Thyroid gland (tissue), 4 donors: ENCODE results near the gene TLR10. TPM values are rescaled to one million over a fixed set of nuclear protein-coding genes. Genes with fewer than 3 reads are reported as not detected.

ENCODE experiments used
- DNase-seq, 2 donors: peaks; one replicate each; pipeline ENCODE4 v3.0.0-alpha.2; 2019
- H3K27ac ChIP-seq, 3 donors: fragments of 200-600 bp; sonication (generic); 1 replicate in 2 of 3; 2 replicates in 1 of 3; pipeline ENCODE4 v1.5.1; 2016 to 2019; ENCODE audit warnings: mild to moderate bottlenecking in 1 of 3, moderate library complexity in 1 of 3
- H3K27me3 ChIP-seq: fragments of 200-600 bp; sonication (generic); one replicate; pipeline ENCODE4 v1.5.1; 2019
- H3K36me3 ChIP-seq, 2 donors: fragments of 200-600 bp; sonication (generic); one replicate each; pipeline ENCODE4 v1.5.1; 2016 to 2019
- H3K4me1 ChIP-seq, 2 donors: fragments of 200-600 bp; sonication (generic); one replicate each; pipeline ENCODE4 v1.5.1; 2017 to 2019
- H3K4me3 ChIP-seq, 3 donors: fragments of 200-600 bp; sonication (generic); replicated peaks in 1 of 3; 1 replicate in 2 of 3; 2 replicates in 1 of 3; pipeline ENCODE4 v1.5.1; 2016; ENCODE audit warnings: mild to moderate bottlenecking in 1 of 3
- H3K9me3 ChIP-seq: fragments of 200-600 bp; sonication (generic); one replicate; pipeline ENCODE4 v1.5.1; 2017
- POLR2A ChIP-seq, 2 donors: fragments of 450-650 bp; IDR thresholded peaks; one replicate each; pipeline ENCODE4 v1.6.1; 2017; ENCODE audit warnings: antibody characterized with exemption in 2 of 2, mild to moderate bottlenecking in 2 of 2, moderate library complexity in 1 of 2
- WGBS, 2 donors: methylation state at CpG; one replicate each; pipeline ENCODE4 v1.1.5; 2017; 5-methylcytosine and 5-hydroxymethylcytosine counted together
- intact Hi-C: fragments of 100-400 bp; cut with DNase I; formaldehyde crosslinking; loops from one replicate; pipeline ENCODE4 v1.15.1; 2023
- total RNA-seq, 4 donors: library from RNA; depleted of rRNA; stranded (reverse); fragments of >200 nt; gene quantifications; one replicate each; pipeline ENCODE4 v1.2.3, GENCODE V29; 2016
- TF ChIP-seq, protein P1 (sequence below), 6 experiments: fragments of 200-600 bp in 3 of 6; fragments of 450-650 bp in 3 of 6; sonication (generic) in 3 of 6; IDR thresholded peaks; one replicate each; pipeline ENCODE4 v1.5.1; 2016 to 2019; ENCODE audit warnings: antibody characterized with exemption in 6 of 6, mild to moderate bottlenecking in 2 of 6, inconsistent platforms in 1 of 6, moderate library complexity in 1 of 6

TLR10 gene
- total RNA-seq, 4 donors from 2014 or later, result 0.10 to 0.83 TPM; not detected in 2

DNA sequence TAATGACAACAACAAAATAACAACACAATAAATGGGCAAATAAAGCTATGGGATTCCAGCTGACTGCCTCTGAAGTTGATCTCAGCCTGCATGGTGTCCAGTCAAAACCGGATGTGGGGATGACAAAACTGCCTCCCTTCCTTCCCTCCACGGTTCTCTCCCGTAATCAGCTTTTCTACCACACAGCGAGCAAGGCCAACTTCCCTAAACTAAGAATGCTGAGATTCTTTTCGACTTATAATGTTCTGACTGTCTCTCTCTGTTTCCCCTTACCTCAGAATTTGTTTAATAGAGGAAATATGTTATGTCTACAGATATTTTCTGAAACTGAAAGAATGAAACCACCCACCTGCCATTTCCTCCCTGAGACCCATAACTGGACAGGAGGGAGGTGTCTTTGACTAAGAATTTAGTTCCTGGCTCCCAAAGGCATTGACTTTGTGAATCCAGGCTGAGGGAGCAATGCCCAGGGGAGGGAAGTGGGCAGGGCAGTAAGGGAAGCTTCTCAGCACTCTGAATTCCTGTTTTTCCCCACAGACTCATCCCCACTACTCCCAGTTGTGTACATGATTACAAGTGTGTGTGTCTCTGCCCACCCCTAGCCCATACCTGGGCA is 22.8 kb upstream of the TLR10 start:
- H3K27ac ChIP-seq, result peak overlapping the region in 1 of 3 donors; percentile 39
- H3K4me3 ChIP-seq, result no peak overlapping the region
- TF ChIP-seq, protein P1, sequence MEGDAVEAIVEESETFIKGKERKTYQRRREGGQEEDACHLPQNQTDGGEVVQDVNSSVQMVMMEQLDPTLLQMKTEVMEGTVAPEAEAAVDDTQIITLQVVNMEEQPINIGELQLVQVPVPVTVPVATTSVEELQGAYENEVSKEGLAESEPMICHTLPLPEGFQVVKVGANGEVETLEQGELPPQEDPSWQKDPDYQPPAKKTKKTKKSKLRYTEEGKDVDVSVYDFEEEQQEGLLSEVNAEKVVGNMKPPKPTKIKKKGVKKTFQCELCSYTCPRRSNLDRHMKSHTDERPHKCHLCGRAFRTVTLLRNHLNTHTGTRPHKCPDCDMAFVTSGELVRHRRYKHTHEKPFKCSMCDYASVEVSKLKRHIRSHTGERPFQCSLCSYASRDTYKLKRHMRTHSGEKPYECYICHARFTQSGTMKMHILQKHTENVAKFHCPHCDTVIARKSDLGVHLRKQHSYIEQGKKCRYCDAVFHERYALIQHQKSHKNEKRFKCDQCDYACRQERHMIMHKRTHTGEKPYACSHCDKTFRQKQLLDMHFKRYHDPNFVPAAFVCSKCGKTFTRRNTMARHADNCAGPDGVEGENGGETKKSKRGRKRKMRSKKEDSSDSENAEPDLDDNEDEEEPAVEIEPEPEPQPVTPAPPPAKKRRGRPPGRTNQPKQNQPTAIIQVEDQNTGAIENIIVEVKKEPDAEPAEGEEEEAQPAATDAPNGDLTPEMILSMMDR (IDR thresholded peaks at IDR 0.05), result no peak
- TF ChIP-seq POLR2A (IDR thresholded peaks at IDR 0.05), result no peak
- peaks cover 5 to 12% of the 10 kb centered on the region in 2 donors for H3K4me1 ChIP-seq
- no peaks in the 10 kb centered on the region for H3K27me3 ChIP-seq
- intact Hi-C loops, result no loop called here
- no peaks in the 10 kb centered on the region for H3K36me3 ChIP-seq
- WGBS, 2 donors, result 64 to 67% methylated on average over 5 of the region's 5 CpGs
- DNase-seq, result no peak
- H3K9me3 ChIP-seq, result no peaks in the 10 kb centered on the region

DNA sequence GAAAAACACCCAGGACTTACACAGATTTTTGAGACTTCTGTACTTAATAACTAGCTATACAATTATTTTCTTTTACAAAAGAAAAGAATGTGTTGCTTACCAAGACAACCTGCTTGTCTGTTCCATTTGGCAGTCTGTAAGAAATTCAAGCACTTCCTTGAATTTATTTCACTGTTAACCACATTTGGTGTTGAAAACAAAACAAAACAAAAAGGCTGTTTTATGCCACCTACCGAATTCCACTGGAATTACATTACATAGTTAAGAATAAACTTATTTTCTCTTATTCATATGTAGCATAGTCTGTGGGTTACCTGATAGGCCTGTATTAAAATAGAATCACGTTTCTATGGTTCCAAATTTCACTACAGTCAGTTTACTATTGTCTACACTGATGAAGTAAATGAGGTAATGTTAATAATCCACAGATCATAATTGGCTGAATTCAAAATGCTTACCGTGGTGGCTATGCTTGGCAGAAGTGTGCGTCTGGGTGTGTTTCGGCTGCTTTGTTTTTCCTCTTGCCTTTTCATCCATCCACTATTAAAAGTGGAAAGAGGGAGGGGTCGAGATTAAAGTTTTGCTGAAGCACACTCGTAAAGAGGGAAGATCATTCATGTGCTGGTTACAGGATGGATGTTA is 22.0 kb upstream of the TLR10 start, which contains the start of gene TLR1:
TSS of gene TLR1 (minus strand) at position 138 of the 642 bp plus-strand sequence. CDS start 5,960 bp downstream, outside the sequence.
- Histone ChIP-seq H3K27me3 (no peaks in the 10 kb centered on the region), H3K36me3 (no peaks in the 10 kb centered on the region), H3K27ac (peak within 1 kb of the TSS; percentile 39 to 73 (median 60)), H3K4me3 (no peak within 1 kb of the TSS), H3K4me1 (peaks cover 5 to 12% of the 10 kb centered on the region in 2 donors), H3K9me3 (no peaks in the 10 kb centered on the region)
- TF ChIP-seq, protein P1 (IDR thresholded peaks at IDR 0.05), result peak in 4 of 6 experiments; percentile 30 to 69 (median 64)
- no peak for TF ChIP-seq POLR2A (IDR thresholded peaks at IDR 0.05)
- 48 to 51% methylated on average over 7 of the region's 7 CpGs for WGBS, 2 donors
- intact Hi-C loops, result no loop called here
- no peak for DNase-seq

DNA sequence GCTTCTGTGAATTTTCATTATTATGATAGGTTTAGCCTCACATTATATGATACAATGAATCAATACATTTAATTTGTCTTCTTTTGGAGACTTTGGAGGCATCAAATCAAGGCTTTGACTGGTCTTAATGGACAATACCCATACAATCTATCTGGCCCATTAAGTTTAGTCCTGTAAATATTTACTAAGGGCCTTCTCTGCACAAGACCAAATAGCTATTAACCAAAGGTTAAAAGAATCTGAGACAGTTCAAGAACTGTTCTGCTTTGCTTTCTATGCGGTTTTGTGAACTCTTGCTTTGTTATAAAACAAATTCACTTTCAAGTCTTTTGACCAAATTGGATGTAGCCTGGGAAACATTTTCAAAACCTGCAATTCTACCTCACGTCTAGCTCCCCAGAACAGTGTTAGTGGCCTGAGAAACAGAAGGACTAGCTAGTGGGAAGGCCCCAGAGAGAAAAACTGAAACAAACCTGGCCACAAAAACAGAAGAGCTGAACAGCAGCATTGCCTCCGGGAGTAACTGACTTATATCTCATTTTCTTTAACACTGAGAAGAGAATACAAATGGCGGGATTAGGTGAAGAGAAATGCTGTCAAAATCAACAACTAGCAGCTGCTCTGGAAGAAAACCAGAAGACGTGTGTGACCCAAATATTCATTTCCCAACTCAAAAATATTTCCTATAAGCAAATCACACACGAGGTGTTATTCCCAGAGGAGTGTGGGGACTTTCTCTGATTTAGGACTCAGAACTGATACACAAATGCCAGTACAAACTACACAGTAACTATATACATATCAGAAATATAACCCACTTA is 21.3 kb upstream of the TLR10 start:
- Histone ChIP-seq H3K4me3 (no peak overlapping the region), H3K27ac (peak overlapping the region; percentile 39 to 73 (median 60)), H3K9me3 (no peaks in the 10 kb centered on the region), H3K4me1 (peaks cover 5 to 12% of the 10 kb centered on the region in 2 donors), H3K36me3 (no peaks in the 10 kb centered on the region), H3K27me3 (no peaks in the 10 kb centered on the region)
- DNase-seq, result no peak
- intact Hi-C loops, result no loop called here
- no peak for TF ChIP-seq POLR2A (IDR thresholded peaks at IDR 0.05)
- TF ChIP-seq, protein P1 (IDR thresholded peaks at IDR 0.05), result no peak
- 65 to 66% methylated on average over 6 of the region's 6 CpGs for WGBS, 2 donors

DNA sequence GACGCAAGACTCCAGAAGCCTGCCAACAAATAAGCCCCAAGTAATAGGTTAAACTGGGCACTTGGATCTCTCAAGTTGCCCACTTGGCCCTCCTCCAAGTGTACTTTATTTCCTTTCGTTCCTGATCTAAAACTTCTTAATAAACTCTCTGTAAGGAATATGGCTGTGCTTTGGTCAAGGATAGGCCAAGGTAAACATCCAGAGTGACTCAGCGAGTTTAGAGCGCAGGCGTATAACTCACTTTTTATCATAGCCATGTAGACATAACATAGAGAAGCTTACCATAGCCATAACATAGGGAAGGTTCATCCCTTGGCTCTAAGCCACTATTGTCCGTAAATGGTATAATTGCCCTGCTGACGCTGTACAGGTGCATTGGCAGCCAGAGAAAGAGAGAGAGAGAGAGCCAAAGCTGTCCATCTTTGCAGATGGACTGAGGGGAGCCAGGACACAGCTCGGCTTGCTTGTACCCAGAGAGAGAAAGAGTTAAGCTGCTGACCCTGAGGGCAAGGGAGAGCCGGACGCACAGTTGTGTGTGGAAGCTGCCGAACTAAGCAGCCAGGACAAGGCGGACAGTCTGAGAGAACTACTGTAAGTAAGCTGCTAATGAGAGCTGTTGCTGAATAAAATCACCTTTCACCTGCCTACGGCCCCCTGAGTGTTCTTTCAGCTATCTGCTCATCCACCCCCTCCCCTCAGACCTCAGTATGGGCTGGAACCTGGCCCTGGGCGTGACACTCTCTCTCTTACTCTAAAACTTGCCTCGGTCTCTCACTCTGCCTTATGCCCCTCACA is 20.0 kb upstream of the TLR10 start:
- no peak overlapping the region for H3K27ac ChIP-seq
- TF ChIP-seq POLR2A (IDR thresholded peaks at IDR 0.05), result no peak
- TF ChIP-seq, protein P1 (IDR thresholded peaks at IDR 0.05), result no peak
- H3K4me3 ChIP-seq, result no peak overlapping the region
- no peaks in the 10 kb centered on the region for H3K9me3 ChIP-seq
- peaks cover 5 to 12% of the 10 kb centered on the region in 2 donors for H3K4me1 ChIP-seq
- no peaks in the 10 kb centered on the region for H3K27me3 ChIP-seq
- WGBS, 2 donors, result 90 to 95% methylated on average over 15 of the region's 15 CpGs
- DNase-seq, result no peak
- H3K36me3 ChIP-seq, result no peaks in the 10 kb centered on the region
- intact Hi-C loops, result no loop called here
